Upper lobe of left lung (tissue), 6 donors: ENCODE measurements around the gene EVI5. TPM values are rescaled to one million over a fixed set of nuclear protein-coding genes. Genes with fewer than 3 reads are reported as not detected.
"Not testable (repeated sequence)": the region's sequence is repeated elsewhere in the genome, so short reads cannot be mapped to it uniquely, and the experiment has no call there.

ENCODE experiments used
- ATAC-seq, 2 donors: fragments of 200-7000 bp; cut with Tn5 transposase; one replicate each; pipeline ENCODE4 v1.9.1; 2022; ENCODE audit warnings: mild to moderate bottlenecking in 2 of 2, moderate library complexity in 2 of 2; ENCODE audit not compliant: low FRiP score in 2 of 2
- DNase-seq, 2 donors: peaks; one replicate each; pipeline ENCODE4 v3.0.0-alpha.2; 2019 to 2020
- H3K27ac ChIP-seq, 4 donors: fragments of 200-600 bp; sonication (generic); one replicate each; pipeline ENCODE4 v1.5.1; 2016 to 2019
- H3K27me3 ChIP-seq, 4 donors: fragments of 200-600 bp; sonication (generic); one replicate each; pipeline ENCODE4 v1.5.1; 2017 to 2019
- H3K36me3 ChIP-seq, 4 donors: fragments of 200-600 bp; sonication (generic); one replicate each; pipeline ENCODE4 v1.5.1; 2016 to 2019
- H3K4me1 ChIP-seq, 4 donors: fragments of 200-600 bp; sonication (generic); one replicate each; pipeline ENCODE4 v1.5.1; 2018 to 2019
- H3K4me3 ChIP-seq, 4 donors: fragments of 200-600 bp; sonication (generic); one replicate each; pipeline ENCODE4 v1.5.1; 2017 to 2019; ENCODE audit warnings: mild to moderate bottlenecking in 2 of 4, moderate library complexity in 1 of 4
- H3K9me3 ChIP-seq, 4 donors: fragments of 200-600 bp; sonication (generic); one replicate each; pipeline ENCODE4 v1.5.1; 2018 to 2019
- EP300 ChIP-seq, 4 donors: sonication (generic); formaldehyde crosslinking; IDR thresholded peaks; one replicate each; pipeline ENCODE4 v1.5.1; 2017; ENCODE audit warnings: antibody characterized with exemption in 4 of 4, control low read depth in 2 of 4
- POLR2A ChIP-seq, 4 donors: fragments of 450-650 bp; IDR thresholded peaks; one replicate each; pipeline ENCODE4 v1.5.1; 2016 to 2017; ENCODE audit warnings: antibody characterized with exemption in 4 of 4, mild to moderate bottlenecking in 2 of 4
- POLR2AphosphoS5 ChIP-seq, 2 donors: sonication (generic); formaldehyde crosslinking; IDR thresholded peaks; one replicate each; pipeline ENCODE4 v1.5.1; 2017; ENCODE audit warnings: antibody characterized with exemption in 2 of 2
- WGBS, 2 donors: methylation state at CpG; one replicate each; pipeline ENCODE4 v1.1.5; 2017 to 2018; 5-methylcytosine and 5-hydroxymethylcytosine counted together
- total RNA-seq, 6 donors: library from RNA; depleted of rRNA in 4 of 6; stranded (reverse); fragments of >200 nt in 4 of 6; gene quantifications; one replicate each; pipeline versions ENCODE4 v1.1.0 to v1.2.1, GENCODE V29; 2016 to 2021
- TF ChIP-seq, protein P1 (sequence below), 6 experiments: fragments of 450-650 bp in 4 of 6; fragments of 200-600 bp in 2 of 6; sonication (generic) in 2 of 6; IDR thresholded peaks; one replicate each; pipeline ENCODE4 v1.5.1; 2016 to 2019; ENCODE audit warnings: antibody characterized with exemption in 6 of 6
- donor health status: DM: no; HTN: no; CAD: no; lungs with moderate emphysema.
- donor health status: DM: no; HTN: yes; CAD: no; lungs with severe emphysema.

EVI5 gene
- total RNA-seq, 6 donors from 2014 or later: 33.5 to 62.3 (median 39.6) TPM

DNA sequence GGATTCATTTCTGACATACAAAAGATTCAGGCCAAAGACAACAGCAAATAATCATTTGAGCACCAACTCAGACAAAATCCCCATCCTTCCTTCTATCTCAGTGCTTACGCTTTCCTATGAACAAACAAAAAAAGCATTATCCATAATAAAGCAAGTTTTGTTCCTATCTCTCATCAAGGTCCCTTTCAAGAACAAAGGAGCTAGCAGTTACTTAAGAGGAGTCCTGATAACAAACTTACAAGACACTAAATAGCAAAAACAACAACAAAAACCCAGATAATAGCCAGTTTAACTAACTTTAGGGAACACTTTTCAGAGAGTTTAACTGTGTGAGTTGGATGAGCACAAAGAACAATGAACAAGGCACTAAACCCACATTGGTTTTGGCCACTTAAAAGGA, 10.5 kb downstream of the EVI5 start:
- no peaks in the 10 kb centered on the region for H3K9me3 ChIP-seq
- DNase-seq: no peak
- no peak overlapping the region for H3K4me3 ChIP-seq
- WGBS, 2 donors: 79 to 100% methylated on average over 1 of the region's 1 CpG
- H3K36me3 ChIP-seq: no peaks in the 10 kb centered on the region
- no peak for ATAC-seq
- H3K27me3 ChIP-seq: no peaks in the 10 kb centered on the region
- TF ChIP-seq EP300 (IDR thresholded peaks at IDR 0.05) (no peak), POLR2A (IDR thresholded peaks at IDR 0.05) (no peak), POLR2AphosphoS5 (IDR thresholded peaks at IDR 0.05) (no peak)
- TF ChIP-seq, protein P1, sequence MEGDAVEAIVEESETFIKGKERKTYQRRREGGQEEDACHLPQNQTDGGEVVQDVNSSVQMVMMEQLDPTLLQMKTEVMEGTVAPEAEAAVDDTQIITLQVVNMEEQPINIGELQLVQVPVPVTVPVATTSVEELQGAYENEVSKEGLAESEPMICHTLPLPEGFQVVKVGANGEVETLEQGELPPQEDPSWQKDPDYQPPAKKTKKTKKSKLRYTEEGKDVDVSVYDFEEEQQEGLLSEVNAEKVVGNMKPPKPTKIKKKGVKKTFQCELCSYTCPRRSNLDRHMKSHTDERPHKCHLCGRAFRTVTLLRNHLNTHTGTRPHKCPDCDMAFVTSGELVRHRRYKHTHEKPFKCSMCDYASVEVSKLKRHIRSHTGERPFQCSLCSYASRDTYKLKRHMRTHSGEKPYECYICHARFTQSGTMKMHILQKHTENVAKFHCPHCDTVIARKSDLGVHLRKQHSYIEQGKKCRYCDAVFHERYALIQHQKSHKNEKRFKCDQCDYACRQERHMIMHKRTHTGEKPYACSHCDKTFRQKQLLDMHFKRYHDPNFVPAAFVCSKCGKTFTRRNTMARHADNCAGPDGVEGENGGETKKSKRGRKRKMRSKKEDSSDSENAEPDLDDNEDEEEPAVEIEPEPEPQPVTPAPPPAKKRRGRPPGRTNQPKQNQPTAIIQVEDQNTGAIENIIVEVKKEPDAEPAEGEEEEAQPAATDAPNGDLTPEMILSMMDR (IDR thresholded peaks at IDR 0.05): no peak
- no peak overlapping the region for H3K27ac ChIP-seq
- H3K4me1 ChIP-seq: peaks cover 0 to 15% (median 5%) of the 10 kb centered on the region in 4 donors

DNA sequence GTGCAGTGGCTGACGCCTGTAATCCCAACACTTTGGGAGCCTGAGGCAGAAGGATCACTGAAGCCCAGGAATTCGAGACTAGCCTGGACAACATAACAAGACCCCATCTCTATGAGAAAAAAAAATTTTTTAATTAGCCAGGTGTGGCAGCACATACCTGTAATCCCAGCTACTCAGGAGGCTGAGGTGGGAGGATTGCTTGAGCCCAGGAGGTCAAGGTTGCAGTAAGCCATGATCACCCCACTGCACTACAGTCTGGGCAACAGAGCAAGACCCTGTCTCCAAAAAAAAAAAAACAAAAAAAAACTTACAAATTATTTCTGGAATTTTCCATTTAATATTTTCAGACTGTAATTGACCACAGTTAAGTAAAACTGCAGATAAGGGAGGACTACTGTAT, 11.2 kb downstream of the EVI5 start:
- 94 to 100% methylated on average over 2 of the region's 2 CpGs for WGBS, 2 donors
- peaks cover 0 to 15% (median 5%) of the 10 kb centered on the region in 4 donors for H3K4me1 ChIP-seq
- H3K27me3 ChIP-seq, H3K27ac ChIP-seq, ATAC-seq, H3K36me3 ChIP-seq, H3K4me3 ChIP-seq, DNase-seq, H3K9me3 ChIP-seq: not testable (repeated sequence)

DNA sequence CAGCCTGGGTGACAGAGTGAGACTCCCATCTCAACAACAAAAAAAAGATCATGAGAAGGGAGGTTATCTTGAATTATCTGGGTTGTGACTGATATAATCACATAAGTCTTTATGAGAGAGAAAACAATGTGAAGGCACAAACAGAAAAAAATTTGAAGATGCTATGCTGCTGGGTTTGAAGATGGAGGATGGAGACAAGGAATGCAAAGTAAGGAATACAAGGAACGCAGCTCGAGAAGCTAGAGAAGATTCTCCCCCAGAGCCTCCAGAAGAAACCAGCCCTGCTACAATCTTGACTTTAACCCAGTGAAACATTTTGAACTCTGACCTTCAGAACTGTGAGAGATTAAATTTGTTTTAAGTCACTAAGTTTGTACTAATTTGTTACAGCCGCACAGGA, 15.1 kb downstream of the EVI5 start:
- no peak overlapping the region for H3K4me3 ChIP-seq
- no peak overlapping the region for H3K27ac ChIP-seq
- ATAC-seq (no peak), DNase-seq (no peak)
- 94 to 95% methylated on average over 3 of the region's 3 CpGs for WGBS, 2 donors
- H3K36me3 ChIP-seq: no peaks in the 10 kb centered on the region
- no peaks in the 10 kb centered on the region for H3K9me3 ChIP-seq
- TF ChIP-seq POLR2A (IDR thresholded peaks at IDR 0.05) (no peak), EP300 (IDR thresholded peaks at IDR 0.05) (no peak), POLR2AphosphoS5 (IDR thresholded peaks at IDR 0.05) (no peak)
- TF ChIP-seq, protein P1 (IDR thresholded peaks at IDR 0.05): no peak
- H3K27me3 ChIP-seq: no peaks in the 10 kb centered on the region
- H3K4me1 ChIP-seq: peaks cover 0 to 7% (median 2%) of the 10 kb centered on the region in 4 donors

DNA sequence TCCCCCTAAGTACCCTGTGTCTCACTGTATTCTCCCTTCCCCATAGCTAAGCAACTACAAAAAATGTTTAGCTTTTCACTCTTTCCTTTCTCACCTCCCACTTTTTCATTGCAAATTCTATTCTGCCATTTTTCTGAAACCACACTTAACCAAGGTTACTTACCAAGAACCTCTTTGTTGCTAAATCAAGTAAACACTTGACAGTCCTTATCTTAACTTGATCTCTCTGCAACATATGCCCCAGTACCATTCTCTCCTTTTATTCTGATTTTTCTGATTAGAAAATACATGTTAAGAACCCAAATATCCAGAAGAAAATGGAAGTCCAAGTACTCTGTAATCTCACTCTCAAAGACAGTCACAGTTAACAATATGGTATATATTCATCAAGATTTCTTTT, 16.0 kb downstream of the EVI5 start:
- H3K36me3 ChIP-seq: no peaks in the 10 kb centered on the region
- H3K4me3 ChIP-seq: no peak overlapping the region
- ATAC-seq (no peak), DNase-seq (no peak)
- TF ChIP-seq POLR2A (IDR thresholded peaks at IDR 0.05): no peak
- no peak for TF ChIP-seq POLR2AphosphoS5 (IDR thresholded peaks at IDR 0.05)
- no peak for TF ChIP-seq EP300 (IDR thresholded peaks at IDR 0.05)
- TF ChIP-seq, protein P1 (IDR thresholded peaks at IDR 0.05): no peak
- no peaks in the 10 kb centered on the region for H3K27me3 ChIP-seq
- no peaks in the 10 kb centered on the region for H3K9me3 ChIP-seq
- no peak overlapping the region for H3K27ac ChIP-seq
- H3K4me1 ChIP-seq: no peaks in the 10 kb centered on the region

DNA sequence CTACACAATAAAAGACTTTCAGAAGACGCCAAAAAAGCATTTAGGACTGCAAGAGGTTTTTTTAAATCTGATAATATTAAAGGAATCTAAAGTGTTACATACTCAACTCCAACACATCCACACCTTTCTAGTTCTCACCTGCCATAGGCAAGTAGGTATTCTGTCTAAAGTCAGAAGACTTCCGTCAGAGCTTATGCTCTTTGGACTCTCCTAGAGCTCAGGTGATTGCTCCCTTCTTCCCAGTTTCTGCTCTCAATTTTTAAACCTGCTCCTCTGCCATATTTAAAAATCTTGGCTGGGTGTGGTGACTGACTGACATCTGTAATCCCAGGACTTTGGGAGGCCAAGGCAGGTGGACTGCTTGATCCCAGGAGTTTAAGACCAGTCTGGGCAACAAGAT, 16.6 kb downstream of the EVI5 start:
- 94 to 96% methylated on average over 2 of the region's 2 CpGs for WGBS, 2 donors
- Histone ChIP-seq H3K4me3 (no peak overlapping the region), H3K27me3 (no peaks in the 10 kb centered on the region), H3K9me3 (no peaks in the 10 kb centered on the region), H3K27ac (no peak overlapping the region), H3K36me3 (no peaks in the 10 kb centered on the region), H3K4me1 (no peaks in the 10 kb centered on the region)
- no peak for ATAC-seq
- TF ChIP-seq EP300 (IDR thresholded peaks at IDR 0.05) (no peak), POLR2AphosphoS5 (IDR thresholded peaks at IDR 0.05) (no peak), POLR2A (IDR thresholded peaks at IDR 0.05) (no peak)
- TF ChIP-seq, protein P1 (IDR thresholded peaks at IDR 0.05): no peak
- DNase-seq: no peak
